HG02870 (cell line): ENCODE data around the gene TMEM126B.

ENCODE experiments used
- ATAC-seq: cut with Tn5 transposase; IDR thresholded peaks from one replicate; pipeline ENCODE4 v1.9.1; 2021; ENCODE audit warnings: mild to moderate bottlenecking, moderate library complexity; ENCODE audit not compliant: unreplicated experiment

The TMEM126B gene

GRCh38 chr11:85680897-85681296 lies 52.5 kb downstream of the TMEM126B start:
- no peak for ATAC-seq

- ATAC-seq: peak; percentile 89
Observed at GRCh38 chr11:85682330-85683305, 54.2 kb downstream of the TMEM126B start.

- ATAC-seq: no peak
Observed at GRCh38 chr11:85685125-85685819, 56.9 kb downstream of the TMEM126B start.

GRCh38 chr11:85685820-85686459 lies 57.5 kb downstream of the TMEM126B start, which contains the start of gene CCDC89:
TSS of gene CCDC89 (minus strand) at chr11:85686195. CDS start at chr11:85686130, 65 bp downstream.
- no peak for ATAC-seq
